NCI-H2081 treated with DMSO at 0.1 percent for 48 hours (cell line): ENCODE results near the gene TIFAB.

ENCODE experiments used
- DNase-seq: peaks from one replicate; lab custom pipeline; 2025; lab: John Stamatoyannopoulos, UW

The TIFAB gene

GRCh38 chr5:135425641-135426040, 26.5 kb downstream of the TIFAB start:
- DNase-seq: no peak

GRCh38 chr5:135423846-135424168, 28.3 kb downstream of the TIFAB start:
- no peak for DNase-seq

- DNase-seq: no peak
These were observed 28.9 kb downstream of the TIFAB start for GRCh38 chr5:135423146-135423845.

- no peak for DNase-seq
These were observed 29.7 kb downstream of the TIFAB start for GRCh38 chr5:135422419-135422818.

GRCh38 chr5:135417083-135417482, 35.1 kb downstream of the TIFAB start:
- DNase-seq: no peak

GRCh38 chr5:135405082-135405481, 47.1 kb downstream of the TIFAB start:
- no peak for DNase-seq

GRCh38 chr5:135402031-135402430, 50.1 kb downstream of the TIFAB start:
- DNase-seq: no peak

GRCh38 chr5:135400866-135401265, 51.3 kb downstream of the TIFAB start:
- DNase-seq: no peak

GRCh38 chr5:135399794-135400542, 52.2 kb downstream of the TIFAB start:
- DNase-seq: no peak

GRCh38 chr5:135398855-135399793, 53.0 kb downstream of the TIFAB start, which contains the start of gene MACROH2A1:
MACROH2A1 (minus strand) TSS chr5:135399231; CDS start chr5:135389093, 10,138 bp downstream.
- DNase-seq: no peak

GRCh38 chr5:135398160-135398854, 53.8 kb downstream of the TIFAB start:
- DNase-seq: no peak
